A673 (cell line): ENCODE measurements around the gene C20orf96. TPM values are rescaled to one million over a fixed set of nuclear protein-coding genes. Genes with fewer than 3 reads are reported as not detected.
A peak's percentile ranks its signal among the peaks of the same experiment; 100 is the strongest.

Experiments
- BruUV-seq: library from RNA; stranded (reverse); fragments of 400-500 nt; replicated peaks from 2 replicates; lab custom pipeline; 2021; lab: Mats Ljungman, UMichigan
- CTCF ChIA-PET: fragments of 300-600 bp; sonication (Branson Sonifier 250); formaldehyde crosslinking; loops from one replicate; lab custom pipeline; 2022; ENCODE audit warnings: antibody characterized with exemption; lab: Charles Lee
- POLR2A ChIA-PET: fragments of 300-600 bp; sonication (Branson Sonifier 250); formaldehyde crosslinking; loops from one replicate; lab custom pipeline; 2022; ENCODE audit warnings: antibody characterized with exemption; ENCODE audit not compliant: low non-redundant PET; lab: Charles Lee
- DNase-seq: peaks from one replicate; pipeline ENCODE4 v3.0.0-alpha.2; 2015; ENCODE audit warnings: low spot score
- H3K27ac ChIP-seq: fragments of 200-600 bp; sonication (generic); 2 replicates; pipeline ENCODE4 v1.5.1; 2016; ENCODE audit warnings: mixed run types, low read depth, mild to moderate bottlenecking, mixed read lengths, antibody characterized with exemption, low read length; ENCODE audit not compliant: poor library complexity, severe bottlenecking
- H3K27me3 ChIP-seq: fragments of 200-600 bp; sonication (generic); replicated peaks from 2 replicates; pipeline ENCODE4 v1.6.1; 2017; ENCODE audit warnings: mixed run types, low read depth, mild to moderate bottlenecking, mixed read lengths, antibody characterized with exemption, low read length; ENCODE audit not compliant: insufficient read depth, poor library complexity
- H3K36me3 ChIP-seq: fragments of 200-600 bp; sonication (generic); 2 replicates; pipeline ENCODE4 v1.6.1; 2016; ENCODE audit warnings: mixed run types, mild to moderate bottlenecking, mixed read lengths, antibody characterized with exemption, low read length; ENCODE audit not compliant: insufficient read depth, poor library complexity, severe bottlenecking
- H3K4me1 ChIP-seq: fragments of 200-600 bp; sonication (generic); 2 replicates; pipeline ENCODE4 v1.6.1; 2017; ENCODE audit warnings: mixed run types, mild to moderate bottlenecking, mixed read lengths, antibody characterized with exemption, low read length; ENCODE audit not compliant: insufficient read depth, poor library complexity, severe bottlenecking
- H3K4me3 ChIP-seq: fragments of 200-600 bp; sonication (generic); 2 replicates; pipeline ENCODE4 v1.5.1; 2016; ENCODE audit warnings: low read depth, mixed run types, mild to moderate bottlenecking, mixed read lengths, low read length; ENCODE audit not compliant: poor library complexity, severe bottlenecking
- H3K9me3 ChIP-seq: fragments of 200-600 bp; sonication (generic); 2 replicates; pipeline ENCODE4 v1.6.1; 2016; ENCODE audit warnings: mixed run types, low read depth, mild to moderate bottlenecking, mixed read lengths, antibody characterized with exemption, low read length; ENCODE audit not compliant: poor library complexity, severe bottlenecking
- CTCF ChIP-seq: fragments of 300-800, 200-600 bp; sonication (generic); conservative IDR thresholded peaks from 2 replicates; pipeline ENCODE4 v1.5.1; 2017; ENCODE audit warnings: low read depth, mild to moderate bottlenecking, antibody characterized with exemption, low read length, moderate library complexity, mixed read lengths
- EZH2 ChIP-seq: fragments of 200-600 bp; sonication (generic); IDR thresholded peaks from 2 replicates; pipeline ENCODE4 v1.6.1; 2017; ENCODE audit warnings: borderline replicate concordance, low read depth, mild to moderate bottlenecking, mixed read lengths, antibody characterized with exemption, low read length; ENCODE audit not compliant: poor library complexity, severe bottlenecking
- intact Hi-C: fragments of 100-400 bp; cut with micrococcal nuclease; formaldehyde crosslinking; loops from one replicate; pipeline ENCODE4 v1.10.0; 2022; ENCODE audit not compliant: unreplicated experiment
- total RNA-seq: library from RNA; stranded (reverse); gene quantifications from 2 replicates; pipeline ENCODE4 v1.2.3, GENCODE V29; 2021

C20orf96 gene
- total RNA-seq, 1 experiment from 2014 or later, result 21.7 TPM

DNA sequence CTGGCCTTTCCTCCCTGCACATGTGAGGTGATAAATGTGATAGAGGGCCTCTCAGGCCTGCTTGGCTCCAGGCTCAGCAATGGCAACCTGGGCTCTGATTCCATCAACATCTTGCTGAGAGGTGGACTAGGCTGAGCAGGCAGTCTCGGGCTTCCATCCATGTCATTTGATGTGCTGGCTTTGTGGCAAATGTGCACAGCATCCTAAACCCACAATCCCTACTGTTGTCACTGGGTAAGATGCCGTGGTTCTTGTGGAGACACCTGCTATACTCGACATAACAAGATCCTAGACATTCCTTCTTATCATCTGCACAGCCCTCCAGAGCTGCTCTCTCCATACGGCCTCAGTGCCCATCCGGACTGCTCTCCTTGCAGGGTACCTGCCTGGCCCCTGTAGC, 4.1 kb upstream of the C20orf96 start:
- H3K36me3 ChIP-seq, result peaks cover 4% of the 10 kb centered on the region
- no peak for DNase-seq
- ChIA-PET POLR2A (no interaction called here), CTCF (no interaction called here)
- intact Hi-C loops, result no loop called here
- no peaks in the 10 kb centered on the region for H3K27me3 ChIP-seq
- peaks cover 13% of the 10 kb centered on the region for H3K4me1 ChIP-seq
- no peak overlapping the region for H3K27ac ChIP-seq
- BruUV-seq, result no TSS peak
- H3K4me3 ChIP-seq, result no peak overlapping the region
- H3K9me3 ChIP-seq, result no peaks in the 10 kb centered on the region
- TF ChIP-seq CTCF (no peak), EZH2 (no peak)

DNA sequence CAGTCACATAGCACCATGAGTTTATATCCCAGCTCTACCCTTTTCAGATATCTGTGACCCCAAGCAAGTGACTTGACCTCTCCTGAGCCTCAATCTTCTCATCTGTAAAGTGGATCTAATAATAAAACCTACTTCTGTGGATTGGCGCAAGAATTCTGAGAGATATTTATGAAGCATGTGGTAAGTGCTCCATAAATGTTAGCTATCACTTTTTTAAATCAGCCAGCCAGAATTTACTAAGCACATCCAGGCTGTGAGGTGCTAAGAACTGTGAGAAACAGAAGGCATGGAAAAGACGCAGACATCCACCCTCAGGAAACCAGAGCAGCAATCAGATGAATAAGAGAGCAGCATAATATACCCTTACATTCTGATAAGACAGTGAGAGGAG, 862 bp downstream of the C20orf96 start:
- Histone ChIP-seq H3K27ac (peak overlapping the region; percentile 78), H3K4me1 (peaks cover 11% of the 10 kb centered on the region), H3K36me3 (no peaks in the 10 kb centered on the region), H3K4me3 (peak overlapping the region; percentile 64), H3K27me3 (no peaks in the 10 kb centered on the region), H3K9me3 (no peaks in the 10 kb centered on the region)
- no peak for TF ChIP-seq EZH2
- TF ChIP-seq CTCF, result no peak
- no peak for DNase-seq
- intact Hi-C loops, result no loop called here
- POLR2A ChIA-PET, result no interaction called here
- BruUV-seq, result no TSS peak
- CTCF ChIA-PET, result no interaction called here

DNA sequence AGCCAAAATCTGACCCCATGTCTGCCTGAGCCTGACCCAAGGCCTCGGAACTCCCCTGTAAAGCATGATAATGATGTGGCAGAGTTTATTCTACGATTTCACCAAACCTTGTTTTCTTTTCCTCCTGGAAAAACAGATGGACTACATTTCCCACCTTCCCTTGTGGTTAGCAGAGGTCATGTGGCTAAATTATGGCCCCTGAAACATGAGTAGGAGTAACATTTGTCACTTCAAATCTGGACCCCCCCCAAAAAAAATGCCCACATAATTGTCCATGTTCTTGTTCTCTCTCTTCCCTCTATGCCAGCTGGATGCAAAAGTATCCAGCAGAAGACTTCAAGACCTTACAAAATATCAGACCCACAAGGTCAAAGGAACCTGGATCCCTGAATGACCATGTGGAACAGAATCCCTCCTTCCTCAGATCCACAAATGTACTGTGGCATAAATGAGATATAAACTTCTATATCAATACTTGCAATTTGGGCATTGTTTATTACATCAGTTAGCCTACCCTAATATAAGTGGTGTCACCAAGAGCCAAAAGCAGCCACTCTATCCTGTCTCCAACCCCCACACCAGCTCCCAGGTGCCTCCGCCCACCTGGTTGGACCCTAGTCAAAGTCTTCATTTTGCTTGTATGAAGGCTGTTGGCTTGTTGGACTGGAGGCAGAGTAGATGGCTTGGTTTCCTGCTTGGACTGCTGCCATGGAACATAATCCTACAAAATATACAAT, 1.4 kb downstream of the C20orf96 start:
- no peak for TF ChIP-seq EZH2
- TF ChIP-seq CTCF, result no peak
- Histone ChIP-seq H3K4me1 (peaks cover 11% of the 10 kb centered on the region), H3K27ac (peak overlapping the region; percentile 78), H3K36me3 (no peaks in the 10 kb centered on the region), H3K9me3 (no peaks in the 10 kb centered on the region), H3K4me3 (peak overlapping the region; percentile 64), H3K27me3 (no peaks in the 10 kb centered on the region)
- CTCF ChIA-PET, result no interaction called here
- no peak for DNase-seq
- POLR2A ChIA-PET, result no interaction called here
- intact Hi-C loops, result no loop called here
- no TSS peak for BruUV-seq
